Common myeloid progenitor, CD34-positive (primary cell): Measurements from ENCODE around the gene ZC3H18.

Experiments used
- CTCF ChIA-PET: fragments of 350-600 bp; sonication (Branson Sonifier 250); formaldehyde crosslinking; loops from one replicate; lab custom pipeline; 2021; ENCODE audit warnings: antibody characterized with exemption; lab: Charles Lee
- POLR2A ChIA-PET: fragments of 350-600 bp; sonication (Branson Sonifier 250); formaldehyde crosslinking; loops from one replicate; lab custom pipeline; 2021; ENCODE audit warnings: antibody characterized with exemption; lab: Charles Lee
- DNase-seq, 3 donors: peaks; one replicate each; pipeline versions ENCODE4 v3.0.0 to v3.0.0-alpha.2; 2013
- H3K27ac ChIP-seq, 2 experiments: 1 replicate in 1 of 2; 2 replicates in 1 of 2; pipeline ENCODE4 v1.7.0; 2013; ENCODE audit warnings: inconsistent platforms in 2 of 2, low read length in 2 of 2, mild to moderate bottlenecking in 2 of 2, low read depth in 1 of 2, moderate library complexity in 1 of 2; ENCODE audit not compliant: severe bottlenecking in 2 of 2, insufficient read depth in 1 of 2, poor library complexity in 1 of 2
- H3K27me3 ChIP-seq, 5 experiments: replicated peaks in 2 of 5; 1 replicate in 3 of 5; 2 replicates in 2 of 5; pipeline versions ENCODE4 v1.6.1 to v1.7.0; 2013; ENCODE audit warnings: low read length in 4 of 5, mild to moderate bottlenecking in 2 of 5, moderate library complexity in 2 of 5, inconsistent platforms in 1 of 5; ENCODE audit not compliant: insufficient read depth in 5 of 5, control insufficient read depth in 4 of 5
- H3K36me3 ChIP-seq, 4 experiments: 1 replicate in 2 of 4; 2 replicates in 2 of 4; pipeline versions ENCODE4 v1.6.1 to v1.7.0; 2013; ENCODE audit warnings: low read length in 3 of 4, control low read depth in 1 of 4, mild to moderate bottlenecking in 1 of 4; ENCODE audit not compliant: control insufficient read depth in 4 of 4, insufficient read depth in 4 of 4
- H3K4me1 ChIP-seq, 4 experiments: 1 replicate in 3 of 4; 2 replicates in 1 of 4; pipeline versions ENCODE4 v1.6.1 to v1.7.1; 2013; ENCODE audit warnings: low read length in 3 of 4, mild to moderate bottlenecking in 3 of 4, control low read depth in 1 of 4, inconsistent platforms in 1 of 4, moderate library complexity in 1 of 4; ENCODE audit not compliant: control insufficient read depth in 4 of 4, insufficient read depth in 4 of 4; ENCODE audit errors: control extremely low read depth in 1 of 4
- H3K4me3 ChIP-seq, 7 experiments: 1 replicate in 4 of 7; 2 replicates in 3 of 7; pipeline versions ENCODE4 v1.5.1 to v1.7.0; 2013; ENCODE audit warnings: mild to moderate bottlenecking in 7 of 7, low read length in 6 of 7, moderate library complexity in 6 of 7, inconsistent platforms in 2 of 7, low read depth in 2 of 7, control low read depth in 1 of 7; ENCODE audit not compliant: insufficient read depth in 4 of 7, control insufficient read depth in 1 of 7; ENCODE audit errors: extremely low read depth in 1 of 7
- H3K9me3 ChIP-seq, 5 experiments: 1 replicate in 4 of 5; 2 replicates in 1 of 5; pipeline versions ENCODE4 v1.6.1 to v1.7.1; 2013; ENCODE audit warnings: low read length in 4 of 5, mild to moderate bottlenecking in 2 of 5, inconsistent platforms in 1 of 5, low read depth in 1 of 5, moderate library complexity in 1 of 5; ENCODE audit not compliant: control insufficient read depth in 4 of 5, insufficient read depth in 2 of 5; ENCODE audit errors: control extremely low read depth in 1 of 5
- WGBS: methylation state at CpG from one replicate; pipeline ENCODE4 v1.1.5; 2013; ENCODE audit not compliant: insufficient coverage; 5-methylcytosine and 5-hydroxymethylcytosine counted together

ZC3H18 gene

GRCh38 chr16:88647178-88648070 is 77.2 kb downstream of the ZC3H18 start:
- CTCF ChIA-PET: interaction anchor here (1.1 to 1.5 kb wide), 2 partner anchors 11 to 38 kb away, joined by 3 read pairs; no protein-coding TSS in a partner anchor
- 99% methylated on average over 14 of the region's 22 CpGs for WGBS

GRCh38 chr16:88649195-88649923 is 79.2 kb downstream of the ZC3H18 start:
- H3K4me3 ChIP-seq: peak overlapping the region in 6 of 7 experiments; percentile 77 to 93 (median 89)
- DNase-seq: no peak
- H3K27ac ChIP-seq: peak overlapping the region in 1 of 2 experiments; percentile 77
- ChIA-PET CTCF (interaction anchor here (0.5 to 1.6 kb wide), 6 partner anchors 11 to 1260 kb away, joined by 3 to 4 read pairs (median 3); partner anchors contain the start of gene IL17C), POLR2A (interaction anchor here (0.9 to 1.4 kb wide), 2 partner anchors 52 to 54 kb away, joined by 3 to 6 read pairs; no protein-coding TSS in a partner anchor)
- peaks cover 0 to 42% (median 26%) of the 10 kb centered on the region in 4 experiments for H3K4me1 ChIP-seq
- H3K36me3 ChIP-seq: peaks cover 5 to 66% (median 17%) of the 10 kb centered on the region in 4 experiments
- H3K27me3 ChIP-seq: no peaks in the 10 kb centered on the region
- H3K9me3 ChIP-seq: no peaks in the 10 kb centered on the region
- WGBS: 92% methylated on average over 19 of the region's 20 CpGs

More at GRCh38 chr16:88647178-88648070, 77.2 kb downstream of the ZC3H18 start:
- Histone ChIP-seq H3K9me3 (no peaks in the 10 kb centered on the region), H3K4me1 (peaks cover 0 to 39% (median 26%) of the 10 kb centered on the region in 4 experiments), H3K4me3 (no peak overlapping the region), H3K27me3 (no peaks in the 10 kb centered on the region), H3K27ac (no peak overlapping the region), H3K36me3 (peaks cover 5 to 65% (median 20%) of the 10 kb centered on the region in 4 experiments)
- POLR2A ChIA-PET: interaction anchor here (0.6 kb wide), 1 partner anchor 21 kb away, joined by 3 read pairs; no protein-coding TSS in a partner anchor
- no peak for DNase-seq

GRCh38 chr16:88649924-88650748 is 79.9 kb downstream of the ZC3H18 start:
- Histone ChIP-seq H3K4me3 (peak overlapping the region; percentile 72 to 93 (median 89)), H3K4me1 (peaks cover 0 to 42% (median 26%) of the 10 kb centered on the region in 4 experiments), H3K27me3 (no peaks in the 10 kb centered on the region), H3K27ac (peak overlapping the region; percentile 46 to 77), H3K36me3 (peaks cover 3 to 69% (median 19%) of the 10 kb centered on the region in 4 experiments), H3K9me3 (no peaks in the 10 kb centered on the region)
- ChIA-PET CTCF (interaction anchor here (0.5 to 1.6 kb wide), 4 partner anchors 11 to 1259 kb away, joined by 3 to 4 read pairs (median 3); partner anchors contain the start of gene IL17C), POLR2A (interaction anchor here (0.9 to 1.4 kb wide), 2 partner anchors 51 to 54 kb away, joined by 3 to 6 read pairs; no protein-coding TSS in a partner anchor)
- WGBS: 13% methylated on average over 25 of the region's 37 CpGs
- DNase-seq: peak in 2 of 3 donors; percentile 55 to 65

GRCh38 chr16:88650749-88651275 is 80.6 kb downstream of the ZC3H18 start, which contains the start of gene CYBA:
Gene CYBA (minus strand): TSS chr16:88651053. CDS start chr16:88651013, 40 bp downstream.
- WGBS: 0% methylated on average over 34 of the region's 41 CpGs
- H3K4me3 ChIP-seq: peak within 1 kb of the TSS; percentile 72 to 93 (median 89)
- DNase-seq: peak; percentile 51 to 74 (median 71)
- peaks cover 0 to 42% (median 26%) of the 10 kb centered on the region in 4 experiments for H3K4me1 ChIP-seq
- no peaks in the 10 kb centered on the region for H3K9me3 ChIP-seq
- peak within 1 kb of the TSS; percentile 46 to 77 for H3K27ac ChIP-seq
- H3K36me3 ChIP-seq: peaks cover 0 to 69% (median 19%) of the 10 kb centered on the region in 4 experiments
- POLR2A ChIA-PET: interaction anchor here (0.6 to 1.4 kb wide), 3 partner anchors 35 to 53 kb away, joined by 3 to 6 read pairs (median 3); no protein-coding TSS in a partner anchor
- CTCF ChIA-PET: interaction anchor here (1.5 to 1.6 kb wide), 2 partner anchors 13 to 34 kb away, joined by 3 to 4 read pairs; no protein-coding TSS in a partner anchor
- H3K27me3 ChIP-seq: no peaks in the 10 kb centered on the region

GRCh38 chr16:88651276-88651988 is 81.2 kb downstream of the ZC3H18 start:
- Histone ChIP-seq H3K36me3 (peaks cover 0 to 69% (median 20%) of the 10 kb centered on the region in 4 experiments), H3K9me3 (no peaks in the 10 kb centered on the region), H3K4me3 (peak overlapping the region in 6 of 7 experiments; percentile 43 to 93 (median 89)), H3K27ac (peak overlapping the region in 1 of 2 experiments; percentile 64), H3K27me3 (no peaks in the 10 kb centered on the region), H3K4me1 (peaks cover 0 to 42% (median 26%) of the 10 kb centered on the region in 4 experiments)
- CTCF ChIA-PET: interaction anchor here (1.6 kb wide), 1 partner anchor 13 kb away, joined by 4 read pairs; no protein-coding TSS in a partner anchor
- POLR2A ChIA-PET: interaction anchor here (0.6 kb wide), 1 partner anchor 34 kb away, joined by 3 read pairs; no protein-coding TSS in a partner anchor
- peak in 2 of 3 donors; percentile 55 to 58 for DNase-seq
- WGBS: 31% methylated on average over 21 of the region's 24 CpGs
